GM12891 (cell line): ENCODE measurements around the gene CDK18.
"Not testable (repeated sequence)": the region's sequence is repeated elsewhere in the genome, so short reads cannot be mapped to it uniquely, and the experiment has no call there.

Experiments used
- DNase-seq: peaks from one replicate; pipeline ENCODE4 v3.0.0; 2011; ENCODE audit warnings: low spot score; ENCODE audit not compliant: insufficient read length
- FAIRE-seq: peaks from 2 replicates; lab custom pipeline; 2011; peaks lifted over from hg19 to GRCh38; lab: Jason Lieb, UNC
- PAX5 ChIP-seq: IDR thresholded peaks from 2 replicates; pipeline ENCODE4 v1.6.1; 2011; ENCODE audit warnings: low read length, moderate library complexity, mild to moderate bottlenecking; ENCODE audit not compliant: insufficient read depth, severe bottlenecking
- POLR2A ChIP-seq: IDR thresholded peaks from 2 replicates; pipeline ENCODE4 v1.6.1; 2011; ENCODE audit warnings: low read depth, low read length, control low read depth
- POLR2AphosphoS5 ChIP-seq: IDR thresholded peaks from 2 replicates; pipeline ENCODE4 v1.6.1; 2011; ENCODE audit warnings: low read depth, low read length, control low read depth
- POU2F2 ChIP-seq: IDR thresholded peaks from 2 replicates; pipeline ENCODE4 v1.6.1; 2011; ENCODE audit warnings: low read depth, mild to moderate bottlenecking, control low read depth, low read length, moderate library complexity
- SPI1 ChIP-seq: IDR thresholded peaks from 2 replicates; pipeline ENCODE4 v1.6.1; 2011; ENCODE audit warnings: low read depth, low read length, control low read depth
- TAF1 ChIP-seq: IDR thresholded peaks from 2 replicates; pipeline ENCODE4 v1.6.1; 2011; ENCODE audit warnings: low read depth, low read length, control low read depth

Gene CDK18

DNA sequence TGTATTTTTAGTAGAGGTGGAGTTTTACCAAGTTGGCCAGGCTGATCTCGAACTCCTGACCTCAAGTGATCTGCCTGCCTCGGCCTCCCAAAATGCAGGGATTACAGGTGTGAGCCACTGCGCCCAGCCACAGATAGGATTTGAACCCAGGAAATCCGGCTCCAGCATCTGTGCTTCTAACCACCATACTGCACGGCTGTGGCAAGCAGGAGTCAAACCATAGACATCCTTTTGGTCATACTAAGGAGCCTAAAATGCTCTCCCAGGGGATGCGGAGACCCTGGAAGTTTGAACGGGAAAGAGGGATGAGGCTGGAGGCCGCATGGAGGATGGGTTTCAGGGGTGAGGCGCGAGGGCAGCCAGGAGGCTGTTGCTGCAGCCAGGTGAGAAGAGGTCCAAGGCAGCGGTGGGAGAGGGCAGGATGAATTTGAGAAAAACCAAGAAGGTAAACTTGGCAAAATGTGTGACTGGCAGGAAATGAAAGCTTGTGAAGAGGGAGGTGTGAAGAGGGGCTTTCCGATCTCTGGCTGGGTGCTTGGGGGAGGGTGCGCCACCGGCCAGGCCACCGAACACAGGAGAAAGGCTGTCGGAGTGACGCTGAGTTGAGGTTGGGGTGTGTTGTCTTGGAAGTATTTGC lies 24.0 kb upstream of the CDK18 start:
- FAIRE-seq (peak; percentile 69), DNase-seq (no peak)

DNA sequence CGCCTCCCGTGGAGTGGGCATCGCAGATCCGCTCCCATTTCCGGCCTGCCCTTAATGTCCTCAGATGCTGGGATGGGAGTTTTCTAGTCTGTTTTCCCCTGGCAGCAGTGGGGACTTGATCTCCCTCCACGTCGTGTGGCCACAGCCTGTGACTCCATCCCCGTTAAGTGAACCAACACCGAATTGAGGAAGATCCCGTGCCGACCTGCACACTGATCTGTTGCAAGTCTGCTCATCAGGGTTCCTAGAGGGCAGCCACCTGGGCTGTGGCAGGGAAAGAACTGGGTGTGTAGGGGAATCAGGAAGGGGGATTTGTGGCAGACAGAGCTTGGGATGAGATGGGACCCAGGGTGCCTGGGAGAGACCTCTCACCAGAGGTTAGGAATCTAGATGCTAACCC lies 23.3 kb upstream of the CDK18 start:
- TF ChIP-seq POU2F2 (no peak), SPI1 (no peak), TAF1 (no peak), POLR2A (no peak), PAX5 (no peak)
- FAIRE-seq (no peak), DNase-seq (no peak)

More for the DNA sequence above, 24.0 kb upstream of the CDK18 start:
- TF ChIP-seq PAX5 = no peak
- no peak for TF ChIP-seq TAF1
- no peak for TF ChIP-seq POU2F2
- no peak for TF ChIP-seq POLR2AphosphoS5
- no peak for TF ChIP-seq SPI1
- TF ChIP-seq POLR2A = no peak

DNA sequence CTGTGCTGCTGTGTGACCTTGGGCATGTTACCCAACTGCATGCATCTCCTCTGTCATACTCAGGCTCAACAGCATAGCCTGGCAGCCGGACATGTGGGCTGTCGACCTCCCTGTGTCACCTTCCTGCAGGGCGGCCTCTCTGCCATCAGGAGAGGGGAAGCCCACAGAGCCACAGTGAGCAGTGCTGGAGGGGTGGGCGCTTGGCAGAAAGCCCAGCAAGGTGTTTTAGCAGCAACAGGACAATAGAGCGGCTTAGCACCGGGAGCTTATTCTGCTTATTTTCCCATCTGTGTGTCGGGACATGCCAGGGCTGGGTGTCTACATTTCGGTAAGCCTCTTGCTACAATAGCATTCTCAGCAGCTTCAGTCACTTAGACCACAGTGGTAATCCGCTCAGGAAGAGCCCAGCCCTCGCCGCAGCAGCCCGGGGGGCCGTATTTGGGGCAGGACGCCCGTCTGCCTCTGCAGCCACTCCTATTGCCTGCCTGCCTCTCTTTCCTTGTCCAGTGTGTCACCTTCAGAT lies 22.8 kb upstream of the CDK18 start:
- DNase-seq (no peak), FAIRE-seq (peak; percentile 47)

DNA sequence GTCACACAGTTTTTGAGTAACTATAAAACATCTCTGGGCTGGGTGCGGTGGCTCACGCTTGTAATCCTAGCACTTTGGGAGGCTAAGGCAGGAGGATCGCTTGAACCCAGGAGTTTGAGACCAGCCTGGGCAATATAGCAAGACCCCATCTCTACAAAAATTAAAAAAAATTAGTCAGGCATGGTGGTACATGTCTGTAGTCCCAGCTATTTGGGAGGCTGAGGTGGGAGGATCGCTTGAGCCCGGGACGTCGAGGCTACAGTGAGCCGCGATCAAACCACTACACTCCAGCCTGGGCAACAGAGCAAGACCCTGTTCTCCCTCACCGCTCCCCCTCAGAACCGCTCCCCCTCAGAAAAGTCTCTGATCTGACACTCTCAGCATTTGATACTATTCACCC lies 21.9 kb upstream of the CDK18 start:
- DNase-seq, FAIRE-seq: not testable (repeated sequence)

More for the DNA sequence above, 22.8 kb upstream of the CDK18 start:
- TF ChIP-seq TAF1 (no peak), POLR2AphosphoS5 (no peak), SPI1 (no peak), POU2F2 (no peak), POLR2A (no peak), PAX5 (no peak)

DNA sequence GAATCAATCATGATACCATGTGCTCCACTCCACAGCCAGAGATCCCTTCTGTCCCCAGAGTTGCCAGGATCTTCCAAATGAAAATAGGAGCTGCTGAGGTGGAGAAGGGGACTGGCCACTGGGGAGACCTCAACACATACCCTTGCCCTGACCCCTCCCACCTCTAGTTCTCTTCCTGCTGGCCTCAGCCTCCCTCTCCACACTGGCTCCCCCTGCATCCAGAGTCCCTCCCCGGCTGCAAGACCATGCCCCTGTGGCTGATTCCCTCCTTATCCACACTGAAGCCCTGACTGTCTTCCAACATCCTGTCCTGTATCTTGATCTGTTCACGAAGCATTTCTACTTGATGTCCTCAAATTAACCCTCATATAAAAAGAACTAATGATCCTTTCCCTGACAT lies 21.1 kb upstream of the CDK18 start:
- DNase-seq (no peak), FAIRE-seq (no peak)
- TF ChIP-seq POU2F2 (no peak), PAX5 (no peak), POLR2A (no peak), POLR2AphosphoS5 (no peak), TAF1 (no peak), SPI1 (no peak)

DNA sequence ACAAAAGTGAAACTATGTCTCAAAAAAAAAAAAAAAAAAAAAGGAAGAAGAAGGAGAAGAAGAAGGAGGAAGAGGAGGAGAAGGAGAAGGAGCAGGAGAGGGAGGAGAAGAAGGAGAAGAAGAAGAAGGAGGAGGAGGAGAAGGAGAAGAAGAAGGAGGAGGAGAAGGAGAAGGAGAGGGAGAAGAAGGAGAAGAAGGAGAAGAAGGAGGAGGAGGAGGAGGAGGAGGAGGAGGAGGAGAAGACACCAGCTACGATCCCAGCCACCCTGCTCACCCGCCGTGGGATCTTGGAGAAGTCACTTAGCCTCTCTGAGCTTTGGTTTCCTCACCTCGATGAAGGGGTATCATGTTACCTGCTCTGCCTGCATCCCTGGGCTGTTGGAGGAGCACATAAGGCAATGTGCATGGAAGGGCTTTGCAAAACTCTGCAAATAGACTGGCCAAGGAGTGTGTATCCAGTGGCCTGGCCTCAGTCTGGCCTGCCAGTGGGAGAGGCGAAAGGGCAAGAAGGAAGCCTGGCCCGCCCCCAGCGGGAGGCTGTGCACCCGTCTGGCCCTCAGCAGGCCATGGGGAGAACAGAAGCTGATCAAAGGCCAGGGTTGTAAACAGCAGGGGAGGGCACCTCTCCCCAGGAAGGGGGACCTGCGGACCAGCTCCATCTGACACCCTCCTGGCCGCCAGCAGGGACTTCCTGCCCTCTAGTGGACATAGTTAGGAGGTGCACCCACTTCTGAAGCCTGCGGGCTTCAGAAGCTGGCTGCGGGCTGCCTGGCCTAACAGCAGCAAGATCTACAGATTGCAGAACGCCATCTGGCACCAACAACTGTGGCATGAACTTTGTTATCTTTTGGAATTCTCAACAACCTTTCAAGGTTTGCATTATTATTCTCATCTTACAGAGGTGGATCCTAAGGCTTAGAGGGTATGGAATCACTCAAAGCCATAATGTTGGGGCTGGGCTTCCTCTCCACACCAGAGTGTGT lies 19.2 kb upstream of the CDK18 start:
- DNase-seq (peak; percentile 88), FAIRE-seq (peak; percentile 76)
- TF ChIP-seq SPI1 (no peak), TAF1 (no peak), POLR2AphosphoS5 (no peak)

DNA sequence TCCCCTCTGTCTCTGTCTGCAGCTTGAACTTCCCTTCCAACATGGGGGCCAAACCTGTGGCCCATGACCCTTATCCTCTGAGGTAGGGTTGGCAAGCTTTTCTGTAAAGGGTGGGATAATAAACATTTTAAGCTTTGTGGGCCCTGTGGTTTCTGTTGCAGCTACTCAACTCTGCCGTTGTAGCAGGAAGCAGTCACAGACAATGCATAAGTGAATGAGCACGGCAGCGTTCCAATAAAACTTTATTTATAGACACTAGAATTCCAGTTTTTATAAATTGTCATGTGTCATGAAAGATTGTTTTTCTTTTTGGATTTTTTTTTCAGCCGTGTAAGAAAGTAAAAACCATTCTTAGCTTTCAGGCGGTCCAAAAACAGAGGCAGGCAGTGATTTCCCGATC lies 18.2 kb upstream of the CDK18 start:
- FAIRE-seq (no peak), DNase-seq (no peak)
- TF ChIP-seq PAX5 = no peak
- TF ChIP-seq POLR2A = no peak
- no peak for TF ChIP-seq SPI1
- TF ChIP-seq TAF1 = no peak
- no peak for TF ChIP-seq POU2F2
- TF ChIP-seq POLR2AphosphoS5 = no peak

DNA sequence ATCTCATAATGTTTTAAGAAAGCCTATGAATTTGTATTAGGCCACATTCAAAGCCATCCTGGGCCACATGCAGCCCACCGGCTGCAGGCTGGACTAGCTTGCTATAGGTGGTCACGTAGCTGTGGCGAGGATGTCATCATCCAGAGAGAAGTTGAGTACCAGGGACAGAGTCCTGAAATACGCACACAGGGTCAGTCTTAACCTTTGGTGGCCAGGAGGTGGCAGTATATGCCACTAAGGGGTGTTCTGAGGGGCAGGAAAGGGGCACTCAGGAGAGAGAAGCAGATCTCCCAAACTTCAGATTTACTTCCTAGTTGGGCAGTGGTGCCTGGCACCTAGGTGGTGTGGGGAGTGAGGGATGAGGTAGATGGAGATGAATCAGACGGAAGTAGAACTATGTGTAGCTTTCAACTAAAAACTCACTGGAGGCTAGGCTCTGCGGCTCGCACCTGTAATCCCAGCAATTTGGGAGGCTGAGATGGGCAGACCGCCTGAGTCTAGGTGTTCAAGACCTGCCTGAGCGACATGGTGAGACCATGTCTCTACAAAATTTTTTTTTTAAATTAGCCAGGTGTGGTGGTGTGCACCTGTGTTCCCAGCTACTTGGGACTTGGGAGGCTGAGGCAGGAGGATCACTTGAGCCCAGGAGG lies 16.3 kb upstream of the CDK18 start:
- TF ChIP-seq PAX5 (no peak), POLR2A (no peak), TAF1 (no peak), POLR2AphosphoS5 (no peak), SPI1 (no peak), POU2F2 (no peak)
- DNase-seq = peak; percentile 60
- no peak for FAIRE-seq

DNA sequence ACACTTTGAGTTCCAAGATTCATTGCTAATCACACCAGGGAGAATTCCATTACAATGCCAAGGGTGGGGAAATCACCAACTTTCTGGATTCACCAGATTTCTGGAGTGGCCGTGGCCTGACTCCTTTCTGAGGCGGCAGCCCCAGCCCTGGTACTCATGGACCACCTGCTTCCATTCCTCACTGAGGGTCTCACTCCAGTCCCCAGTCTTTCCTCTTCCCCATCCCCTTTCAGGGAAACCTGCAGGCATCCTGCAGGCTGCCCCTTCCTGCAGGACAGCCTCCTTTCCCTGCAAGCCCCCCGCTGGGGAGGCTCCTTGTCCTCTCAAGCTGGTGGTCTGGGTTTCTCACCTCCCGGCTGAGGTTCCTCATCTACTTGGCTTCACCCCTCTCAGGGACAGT lies 12.7 kb upstream of the CDK18 start:
- no peak for TF ChIP-seq POLR2A
- TF ChIP-seq TAF1 = no peak
- TF ChIP-seq SPI1 = no peak
- TF ChIP-seq PAX5 = no peak
- no peak for TF ChIP-seq POU2F2
- TF ChIP-seq POLR2AphosphoS5 = no peak
- DNase-seq (no peak), FAIRE-seq (no peak)

DNA sequence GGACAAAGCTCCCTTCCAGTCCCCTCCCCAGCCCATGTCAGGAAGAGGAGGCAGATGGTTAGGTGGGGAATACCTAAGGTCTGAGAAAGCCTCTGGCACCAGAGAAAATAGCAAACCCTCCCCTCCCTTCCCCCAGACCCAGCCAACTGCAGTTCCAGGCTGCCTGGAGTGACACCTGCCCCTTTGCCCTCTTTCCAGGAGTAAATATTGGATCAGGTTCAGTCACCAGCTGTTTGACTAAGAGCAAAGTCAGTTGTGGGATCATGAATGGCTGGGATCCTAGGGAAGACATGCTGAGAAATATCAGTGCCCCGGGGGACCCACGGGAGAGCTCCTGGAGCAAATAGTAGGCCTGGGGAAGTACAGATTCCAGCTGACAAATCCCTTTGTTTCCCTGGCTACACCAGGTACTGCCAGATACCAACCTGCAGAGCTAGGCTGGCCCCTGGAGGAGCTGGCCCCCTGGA lies 12.2 kb upstream of the CDK18 start:
- no peak for FAIRE-seq
- no peak for DNase-seq
- no peak for TF ChIP-seq TAF1
- TF ChIP-seq PAX5 = no peak
- TF ChIP-seq POLR2AphosphoS5 = no peak
- no peak for TF ChIP-seq SPI1
- TF ChIP-seq POLR2A = no peak
- no peak for TF ChIP-seq POU2F2

DNA sequence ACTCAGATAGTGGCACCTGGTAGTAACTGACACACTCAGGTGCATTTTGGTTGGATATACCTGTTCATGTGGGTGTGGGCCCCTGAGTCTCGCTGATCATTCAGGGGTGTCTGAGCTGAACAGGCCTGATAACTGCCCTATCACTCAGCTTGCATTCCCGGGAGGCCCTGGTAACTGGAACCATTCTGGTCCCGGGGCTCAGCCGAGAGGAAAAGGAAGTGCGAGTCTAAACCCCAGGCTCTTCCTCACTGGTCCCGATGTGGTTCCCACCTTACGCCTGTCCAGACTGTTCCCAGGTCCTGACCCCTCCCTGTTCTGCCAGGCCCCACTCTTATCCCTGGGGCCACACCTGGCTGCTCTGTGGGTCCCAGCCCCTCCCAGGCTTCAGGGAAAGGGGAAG lies 11.7 kb upstream of the CDK18 start:
- no peak for TF ChIP-seq TAF1
- no peak for TF ChIP-seq SPI1
- no peak for TF ChIP-seq POLR2A
- no peak for TF ChIP-seq POU2F2
- TF ChIP-seq PAX5 = no peak
- TF ChIP-seq POLR2AphosphoS5 = no peak
- no peak for DNase-seq
- no peak for FAIRE-seq
